Measurements from ENCODE around the gene AKAP7.

- TF ChIP-seq, protein P1, sequence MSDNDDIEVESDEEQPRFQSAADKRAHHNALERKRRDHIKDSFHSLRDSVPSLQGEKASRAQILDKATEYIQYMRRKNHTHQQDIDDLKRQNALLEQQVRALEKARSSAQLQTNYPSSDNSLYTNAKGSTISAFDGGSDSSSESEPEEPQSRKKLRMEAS (IDR thresholded peaks at IDR 0.05; ENCODE audit: insufficient read depth, insufficient read length), result no peak
- no peak for TF ChIP-seq CTCF (IDR thresholded peaks at IDR 0.05; ENCODE audit: extremely low read depth in 1 of 2, insufficient read depth in 1 of 2, low read depth in 1 of 2, low read length in 2 of 2)
- no peak for TF ChIP-seq EZH2 (IDR thresholded peaks at IDR 0.05; ENCODE audit: borderline replicate concordance, low read depth, low read length, severe bottlenecking)
- no peak for TF ChIP-seq GATA2 (IDR thresholded peaks at IDR 0.05; ENCODE audit: insufficient read depth, insufficient read length, low read depth, low read length)
- no peak for TF ChIP-seq POLR2AphosphoS5 (IDR thresholded peaks at IDR 0.05; ENCODE audit: insufficient read depth, low read depth, low read length)
Measured at GRCh38 chr6:131255434-131255833, 120.2 kb downstream of the AKAP7 start.
